Ishikawa (cell line): Measurements from ENCODE around the gene LHPP.

ENCODE experiments used
- CEBPB ChIP-seq: IDR thresholded peaks from 2 replicates; pipeline ENCODE4 v1.6.1; 2012
- EGR1 ChIP-seq: IDR thresholded peaks from 2 replicates; pipeline ENCODE4 v1.6.1; 2012
- EP300 ChIP-seq: IDR thresholded peaks from 2 replicates; pipeline ENCODE4 v1.6.1; 2012; ENCODE audit warnings: borderline replicate concordance
- FOXM1 ChIP-seq: IDR thresholded peaks from 2 replicates; pipeline ENCODE4 v1.6.1; 2012; ENCODE audit warnings: low read depth, borderline replicate concordance
- RAD21 ChIP-seq: IDR thresholded peaks from 2 replicates; pipeline ENCODE4 v1.6.1; 2012; ENCODE audit warnings: low read depth
- REST ChIP-seq: IDR thresholded peaks from 2 replicates; pipeline ENCODE4 v1.6.1; 2012; ENCODE audit warnings: low read depth, mild to moderate bottlenecking
- TAF1 ChIP-seq: IDR thresholded peaks from 2 replicates; pipeline ENCODE4 v1.6.1; 2012; ENCODE audit warnings: low read depth, mild to moderate bottlenecking
- TCF12 ChIP-seq: IDR thresholded peaks from 2 replicates; pipeline ENCODE4 v1.6.1; 2012; ENCODE audit warnings: low read depth
- YY1 ChIP-seq: IDR thresholded peaks from 2 replicates; pipeline ENCODE4 v1.6.1; 2012; ENCODE audit warnings: low read depth
- ZBTB7A ChIP-seq: IDR thresholded peaks from 2 replicates; pipeline ENCODE4 v1.6.1; 2012; ENCODE audit warnings: low read depth
- TF ChIP-seq, protein P1 (sequence below): IDR thresholded peaks from 2 replicates; pipeline ENCODE4 v1.6.1; 2012
- TF ChIP-seq, protein P2 (sequence below): IDR thresholded peaks from 2 replicates; pipeline ENCODE4 v1.6.1; 2012

GRCh38 chr10:124600051-124600880, 138.6 kb downstream of the LHPP start:
- no peak for TF ChIP-seq EGR1
- TF ChIP-seq EP300 = no peak
- TF ChIP-seq, protein P1, sequence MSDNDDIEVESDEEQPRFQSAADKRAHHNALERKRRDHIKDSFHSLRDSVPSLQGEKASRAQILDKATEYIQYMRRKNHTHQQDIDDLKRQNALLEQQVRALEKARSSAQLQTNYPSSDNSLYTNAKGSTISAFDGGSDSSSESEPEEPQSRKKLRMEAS = no peak
- no peak for TF ChIP-seq CEBPB
- no peak for TF ChIP-seq TCF12
- no peak for TF ChIP-seq ZBTB7A
- TF ChIP-seq FOXM1 = no peak
- no peak for TF ChIP-seq RAD21
- no peak for TF ChIP-seq TAF1
- no peak for TF ChIP-seq REST
- no peak for TF ChIP-seq YY1
- TF ChIP-seq, protein P2, sequence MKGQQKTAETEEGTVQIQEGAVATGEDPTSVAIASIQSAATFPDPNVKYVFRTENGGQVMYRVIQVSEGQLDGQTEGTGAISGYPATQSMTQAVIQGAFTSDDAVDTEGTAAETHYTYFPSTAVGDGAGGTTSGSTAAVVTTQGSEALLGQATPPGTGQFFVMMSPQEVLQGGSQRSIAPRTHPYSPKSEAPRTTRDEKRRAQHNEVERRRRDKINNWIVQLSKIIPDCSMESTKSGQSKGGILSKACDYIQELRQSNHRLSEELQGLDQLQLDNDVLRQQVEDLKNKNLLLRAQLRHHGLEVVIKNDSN = no peak
